ES-I3 (cell line): Measurements from ENCODE around the gene NDST4.

ENCODE experiments used
- H3K36me3 ChIP-seq: 2 replicates; pipeline ENCODE4 v1.6.1; 2013; ENCODE audit warnings: mild to moderate bottlenecking, low read length, control low read depth, moderate library complexity; ENCODE audit not compliant: insufficient read depth
- H3K4me1 ChIP-seq: 2 replicates; pipeline ENCODE4 v1.6.1; 2013; ENCODE audit warnings: mild to moderate bottlenecking, control low read depth, low read length; ENCODE audit not compliant: insufficient read depth
- H3K9ac ChIP-seq: 2 replicates; pipeline ENCODE4 v1.6.1; 2013; ENCODE audit warnings: low read depth, mild to moderate bottlenecking, low read length, moderate library complexity
- H3K9me3 ChIP-seq: 2 replicates; pipeline ENCODE4 v1.6.1; 2013; ENCODE audit warnings: mild to moderate bottlenecking, low read length, moderate library complexity; ENCODE audit not compliant: control insufficient read depth, insufficient read depth

Gene NDST4

GRCh38 chr4:115113506-115114106 is at the start of gene NDST4:
Gene NDST4 (minus strand): TSS chr4:115113620. CDS start chr4:115077036, 36,584 bp downstream.
- no peaks in the 10 kb centered on the region for H3K9me3 ChIP-seq
- peaks cover 13% of the 10 kb centered on the region; the same call in 1 of the 2 replicates for H3K4me1 ChIP-seq
- H3K9ac ChIP-seq, result no peak within 1 kb of the TSS
- no peaks in the 10 kb centered on the region for H3K36me3 ChIP-seq

- H3K9ac ChIP-seq, result no peak overlapping the region
- H3K36me3 ChIP-seq, result no peaks in the 10 kb centered on the region
- H3K9me3 ChIP-seq, result no peaks in the 10 kb centered on the region
- no peaks in the 10 kb centered on the region for H3K4me1 ChIP-seq
Measured at GRCh38 chr4:115159141-115159540, 45.7 kb upstream of the NDST4 start.

GRCh38 chr4:115158296-115158695 is 44.9 kb upstream of the NDST4 start:
- H3K36me3 ChIP-seq, result no peaks in the 10 kb centered on the region
- H3K9me3 ChIP-seq, result no peaks in the 10 kb centered on the region
- no peak overlapping the region for H3K9ac ChIP-seq
- no peaks in the 10 kb centered on the region for H3K4me1 ChIP-seq

- Histone ChIP-seq H3K4me1 (no peaks in the 10 kb centered on the region), H3K9me3 (no peaks in the 10 kb centered on the region), H3K9ac (no peak overlapping the region), H3K36me3 (no peaks in the 10 kb centered on the region)
Measured at GRCh38 chr4:115154826-115155225, 41.4 kb upstream of the NDST4 start.

- Histone ChIP-seq H3K9me3 (no peaks in the 10 kb centered on the region), H3K4me1 (no peaks in the 10 kb centered on the region), H3K9ac (no peak overlapping the region), H3K36me3 (no peaks in the 10 kb centered on the region)
Measured at GRCh38 chr4:115152965-115153364, 39.5 kb upstream of the NDST4 start.

GRCh38 chr4:115152081-115152480 is 38.7 kb upstream of the NDST4 start:
- no peaks in the 10 kb centered on the region for H3K9me3 ChIP-seq
- H3K36me3 ChIP-seq, result no peaks in the 10 kb centered on the region
- no peaks in the 10 kb centered on the region for H3K4me1 ChIP-seq
- H3K9ac ChIP-seq, result no peak overlapping the region

GRCh38 chr4:115149106-115149505 is 35.7 kb upstream of the NDST4 start:
- no peaks in the 10 kb centered on the region for H3K4me1 ChIP-seq
- H3K36me3 ChIP-seq, result no peaks in the 10 kb centered on the region
- H3K9ac ChIP-seq, result no peak overlapping the region
- no peaks in the 10 kb centered on the region for H3K9me3 ChIP-seq

GRCh38 chr4:115145393-115146160 is 32.2 kb upstream of the NDST4 start:
- Histone ChIP-seq H3K9ac (no peak overlapping the region), H3K4me1 (no peaks in the 10 kb centered on the region), H3K36me3 (no peaks in the 10 kb centered on the region), H3K9me3 (no peaks in the 10 kb centered on the region)

- Histone ChIP-seq H3K36me3 (no peaks in the 10 kb centered on the region), H3K9ac (no peak overlapping the region), H3K9me3 (no peaks in the 10 kb centered on the region), H3K4me1 (no peaks in the 10 kb centered on the region)
Measured at GRCh38 chr4:115128037-115128436, 14.6 kb upstream of the NDST4 start.

GRCh38 chr4:115126491-115126890 is 13.1 kb upstream of the NDST4 start:
- H3K9ac ChIP-seq, result no peak overlapping the region

GRCh38 chr4:115121351-115122043 is 8.1 kb upstream of the NDST4 start:
- Histone ChIP-seq H3K9me3 (no peaks in the 10 kb centered on the region), H3K9ac (no peak overlapping the region), H3K4me1 (peaks cover 5% of the 10 kb centered on the region; the same call in 1 of the 2 replicates), H3K36me3 (no peaks in the 10 kb centered on the region)

More at GRCh38 chr4:115126491-115126890, 13.1 kb upstream of the NDST4 start:
- Histone ChIP-seq H3K36me3 (no peaks in the 10 kb centered on the region), H3K4me1 (no peaks in the 10 kb centered on the region), H3K9me3 (no peaks in the 10 kb centered on the region)

- Histone ChIP-seq H3K36me3 (no peaks in the 10 kb centered on the region), H3K9ac (no peak overlapping the region), H3K4me1 (peaks cover 5% of the 10 kb centered on the region; the same call in 1 of the 2 replicates), H3K9me3 (no peaks in the 10 kb centered on the region)
Measured at GRCh38 chr4:115119804-115120352, 6.5 kb upstream of the NDST4 start.

- H3K36me3 ChIP-seq, result no peaks in the 10 kb centered on the region
- H3K4me1 ChIP-seq, result peaks cover 13% of the 10 kb centered on the region; the same call in 1 of the 2 replicates
- H3K9me3 ChIP-seq, result no peaks in the 10 kb centered on the region
- no peak overlapping the region for H3K9ac ChIP-seq
Measured at GRCh38 chr4:115117651-115118050, 4.2 kb upstream of the NDST4 start.
